ENCODE results near the gene PXN. TPM values are rescaled to one million over a fixed set of nuclear protein-coding genes. Genes with fewer than 3 reads are reported as not detected.

The PXN gene
- total and polyA plus RNA-seq, 4 donors, result 6.0 to 13.1 (median 12.3) TPM

GRCh38 chr12:120215357-120215735, 50.2 kb downstream of the PXN start:
- Histone ChIP-seq H3K9ac (ENCODE audit: low read depth in 1 of 2, low read length in 2 of 2) (no peak overlapping the region), H3K4me1 (ENCODE audit: control insufficient read depth in 4 of 4, insufficient read depth in 4 of 4, low read length in 3 of 4) (peaks cover 0 to 4% (median 0%) of the 10 kb centered on the region in 4 donors), H3K9me3 (ENCODE audit: control insufficient read depth in 4 of 4, low read length in 3 of 4) (no peaks in the 10 kb centered on the region), H3K4me3 (ENCODE audit: low read depth in 1 of 3, low read length in 3 of 3) (no peak overlapping the region), H3K27me3 (ENCODE audit: control insufficient read depth in 4 of 4, insufficient read depth in 4 of 4, low read length in 3 of 4) (no peaks in the 10 kb centered on the region), H3K27ac (ENCODE audit: low read depth in 1 of 2, low read length in 2 of 2) (no peak overlapping the region), H3K36me3 (ENCODE audit: control insufficient read depth in 4 of 4, insufficient read depth in 3 of 4, low read depth in 1 of 4, low read length in 3 of 4) (peaks cover 3 to 72% (median 27%) of the 10 kb centered on the region in 4 donors)
- 91% methylated on average over 15 of the region's 15 CpGs for WGBS
- TF ChIP-seq HNF4A (conservative IDR thresholded peaks at IDR 0.05) (no peak), SP1 (IDR thresholded peaks at IDR 0.05) (no peak), GABPA (IDR thresholded peaks at IDR 0.05 in 1 of 2, conservative IDR thresholded peaks at IDR 0.05 in 1 of 2) (no peak), ZBTB33 (IDR thresholded peaks at IDR 0.05) (no peak), FOXA1 (IDR thresholded peaks at IDR 0.05) (no peak), YY1 (IDR thresholded peaks at IDR 0.05) (no peak), HNF4G (IDR thresholded peaks at IDR 0.05) (no peak), MAX (IDR thresholded peaks at IDR 0.05) (no peak), RXRA (IDR thresholded peaks at IDR 0.05) (no peak), CTCF (IDR thresholded peaks at IDR 0.05; ENCODE audit: low read depth, low read length, missing input control) (no peak), ATF3 (IDR thresholded peaks at IDR 0.05) (no peak), REST (IDR thresholded peaks at IDR 0.05) (no peak), JUND (IDR thresholded peaks at IDR 0.05) (no peak), RAD21 (IDR thresholded peaks at IDR 0.05) (no peak), EGR1 (IDR thresholded peaks at IDR 0.05; ENCODE audit: low read depth in 2 of 2) (no peak), TAF1 (conservative IDR thresholded peaks at IDR 0.05) (no peak), FOXA2 (IDR thresholded peaks at IDR 0.05) (no peak)
- DNase-seq (ENCODE audit: low spot score), result no peak
